Stimulated activated CD8-positive, alpha-beta memory T cell treated with anti-CD3 and anti-CD28 coated beads, Interleukin-4, amount 100 ng/mL, for 24 hours (primary cell): ENCODE results near the gene DLX1.
"Not testable (repeated sequence)": the region's sequence is repeated elsewhere in the genome, so short reads cannot be mapped to it uniquely, and the experiment has no call there.

ENCODE experiments used
- DNase-seq: peaks from one replicate; pipeline ENCODE4 v3.0.0-alpha.2; 2020; ENCODE audit warnings: low read depth

Gene DLX1

GRCh38 chr2:172065111-172065510 lies 20.2 kb upstream of the DLX1 start:
- DNase-seq = no peak

- no peak for DNase-seq
Observed at GRCh38 chr2:172066394-172066886, 18.9 kb upstream of the DLX1 start.

GRCh38 chr2:172067905-172068304 lies 17.4 kb upstream of the DLX1 start:
- DNase-seq = not testable (repeated sequence)

- no peak for DNase-seq
Observed at GRCh38 chr2:172070936-172071335, 14.4 kb upstream of the DLX1 start.

GRCh38 chr2:172072303-172072702 lies 13.0 kb upstream of the DLX1 start:
- no peak for DNase-seq

- DNase-seq = no peak
Observed at GRCh38 chr2:172072706-172073105, 12.6 kb upstream of the DLX1 start.

GRCh38 chr2:172073518-172073917 lies 11.8 kb upstream of the DLX1 start:
- no peak for DNase-seq

- DNase-seq = no peak
Observed at GRCh38 chr2:172074254-172074653, 11.1 kb upstream of the DLX1 start.

- DNase-seq = no peak
Observed at GRCh38 chr2:172079416-172079815, 5.9 kb upstream of the DLX1 start.

- no peak for DNase-seq
Observed at GRCh38 chr2:172079838-172080640, 5.3 kb upstream of the DLX1 start.

- no peak for DNase-seq
Observed at GRCh38 chr2:172080641-172081220, 4.6 kb upstream of the DLX1 start.

- DNase-seq = no peak
Observed at GRCh38 chr2:172081221-172082022, 3.9 kb upstream of the DLX1 start.

GRCh38 chr2:172082105-172082943 lies 3.0 kb upstream of the DLX1 start:
- DNase-seq = no peak

GRCh38 chr2:172082944-172083627 lies 2.2 kb upstream of the DLX1 start:
- DNase-seq = no peak

GRCh38 chr2:172083628-172084394 lies 1.5 kb upstream of the DLX1 start:
- no peak for DNase-seq

- no peak for DNase-seq
Observed at GRCh38 chr2:172084395-172084644, 987 bp upstream of the DLX1 start.

- no peak for DNase-seq
Observed at GRCh38 chr2:172084645-172085459, 455 bp upstream of the DLX1 start.

- DNase-seq = no peak
Observed at GRCh38 chr2:172086241-172087206, 1.2 kb downstream of the DLX1 start.
